WTC11 (cell line): ENCODE data around the gene TTYH1. TPM values are rescaled to one million over a fixed set of nuclear protein-coding genes. Genes with fewer than 3 reads are reported as not detected.

Source experiments
- ATAC-seq: fragments of 200-7000 bp; cut with Tn5 transposase; 2 replicates; pipeline ENCODE4 v1.10.0; 2021; ENCODE audit warnings: mild to moderate bottlenecking, moderate library complexity
- CTCF ChIA-PET: fragments of 300-600 bp; sonication (Branson Sonifier 250); formaldehyde crosslinking; loops from one replicate; lab custom pipeline; 2021; ENCODE audit warnings: antibody characterized with exemption; lab: Charles Lee
- POLR2A ChIA-PET: fragments of 350-600 bp; sonication (Branson Sonifier 250); formaldehyde crosslinking; loops from one replicate; lab custom pipeline; 2021; ENCODE audit warnings: antibody characterized with exemption; lab: Charles Lee
- DNase-seq: peaks from one replicate; pipeline ENCODE4 v3.0.0; 2021; ENCODE audit warnings: low spot score
- H3K27ac Mint-ChIP-seq: 2 replicates; pipeline ENCODE4 v1.8.0; 2021; ENCODE audit warnings: mixed read lengths
- H3K27me3 Mint-ChIP-seq: 2 replicates; pipeline ENCODE4 v1.8.0; 2021; ENCODE audit warnings: low read depth, mild to moderate bottlenecking, moderate library complexity, mixed read lengths
- H3K36me3 Mint-ChIP-seq: 2 replicates; pipeline ENCODE4 v1.8.0; 2021; ENCODE audit warnings: mixed read lengths
- H3K4me1 Mint-ChIP-seq: 2 replicates; pipeline ENCODE4 v1.8.0; 2022; ENCODE audit warnings: mixed read lengths
- H3K4me3 Mint-ChIP-seq: 2 replicates; pipeline ENCODE4 v1.8.0; 2021; ENCODE audit warnings: mild to moderate bottlenecking, moderate library complexity, mixed read lengths
- H3K9me3 Mint-ChIP-seq: 2 replicates; pipeline ENCODE4 v1.8.0; 2021; ENCODE audit warnings: mixed read lengths
- AR ChIP-seq: fragments of 250-450 bp; sonication (Bioruptor Pico); IDR thresholded peaks from 2 replicates; pipeline ENCODE4 v1.9.0; 2021; ENCODE audit warnings: mild to moderate bottlenecking
- ATF3 ChIP-seq: sonication (generic); formaldehyde crosslinking; conservative IDR thresholded peaks from 2 replicates; pipeline ENCODE4 v1.8.1; 2022; ENCODE audit warnings: mild to moderate bottlenecking, missing genetic modification reagents
- CREB1 ChIP-seq: sonication (generic); formaldehyde crosslinking; IDR thresholded peaks from 2 replicates; pipeline ENCODE4 v1.8.0; 2023; ENCODE audit warnings: mild to moderate bottlenecking, missing genetic modification reagents
- ELF4 ChIP-seq: sonication (generic); formaldehyde crosslinking; IDR thresholded peaks from 2 replicates; pipeline ENCODE4 v1.8.1; 2022; ENCODE audit warnings: low read depth, mild to moderate bottlenecking, moderate library complexity, missing genetic modification reagents
- GTF2I ChIP-seq: fragments of 250-450 bp; sonication (Bioruptor Pico); conservative IDR thresholded peaks from 2 replicates; pipeline ENCODE4 v1.4.0; 2021; ENCODE audit warnings: mild to moderate bottlenecking
- HMGXB4 ChIP-seq: sonication (generic); formaldehyde crosslinking; IDR thresholded peaks from 2 replicates; pipeline ENCODE4 v1.8.1; 2023; ENCODE audit warnings: mild to moderate bottlenecking, moderate library complexity, missing genetic modification reagents
- IRF2 ChIP-seq: sonication (generic); formaldehyde crosslinking; IDR thresholded peaks from 2 replicates; pipeline ENCODE4 v1.8.0; 2022; ENCODE audit warnings: low read depth, missing genetic modification reagents, borderline replicate concordance
- NFE2L1 ChIP-seq: sonication (generic); formaldehyde crosslinking; IDR thresholded peaks from 2 replicates; pipeline ENCODE4 v1.8.1; 2023; ENCODE audit warnings: missing genetic modification reagents
- TP53 ChIP-seq: sonication (generic); formaldehyde crosslinking; IDR thresholded peaks from 2 replicates; pipeline ENCODE4 v1.8.1; 2023; ENCODE audit warnings: mild to moderate bottlenecking, missing genetic modification reagents
- ZNF138 ChIP-seq: sonication (generic); formaldehyde crosslinking; conservative IDR thresholded peaks from 2 replicates; pipeline ENCODE4 v1.8.1; 2022; ENCODE audit warnings: mild to moderate bottlenecking, moderate library complexity, missing genetic modification reagents
- ZNF281 ChIP-seq: sonication (generic); formaldehyde crosslinking; IDR thresholded peaks from 2 replicates; pipeline ENCODE4 v1.8.0; 2023; ENCODE audit warnings: mild to moderate bottlenecking, missing genetic modification reagents
- ZNF423 ChIP-seq: fragments of 250-450 bp; sonication (Bioruptor Pico); IDR thresholded peaks from 2 replicates; pipeline ENCODE4 v2.1.2; 2022; ENCODE audit warnings: mild to moderate bottlenecking, moderate library complexity
- ZNF512 ChIP-seq: sonication (generic); formaldehyde crosslinking; IDR thresholded peaks from 2 replicates; pipeline ENCODE4 v1.8.1; 2022; ENCODE audit warnings: missing genetic modification reagents, borderline replicate concordance
- ZNF532 ChIP-seq: fragments of 250-450 bp; sonication (Bioruptor Pico); IDR thresholded peaks from 2 replicates; pipeline ENCODE4 v1.9.0; 2021; ENCODE audit warnings: mild to moderate bottlenecking, borderline replicate concordance
- ZNF671 ChIP-seq: fragments of 250-450 bp; sonication (Bioruptor Pico); IDR thresholded peaks from 2 replicates; pipeline ENCODE4 v1.8.0; 2021; ENCODE audit warnings: mild to moderate bottlenecking
- total RNA-seq: library from RNA; stranded (reverse); gene quantifications from 3 replicates; pipeline ENCODE4 v1.2.3, GENCODE V29; 2021

Gene TTYH1
- total RNA-seq, 1 experiment from 2014 or later = 37.1 TPM

GRCh38 chr19:54393381-54393780 is 21.9 kb upstream of the TTYH1 start:
- Mint-ChIP-seq H3K27ac (no peak overlapping the region), H3K9me3 (no peaks in the 10 kb centered on the region), H3K36me3 (no peaks in the 10 kb centered on the region), H3K4me1 (peaks cover 22% of the 10 kb centered on the region), H3K27me3 (peaks cover 29% of the 10 kb centered on the region), H3K4me3 (no peak overlapping the region)
- ChIA-PET POLR2A (no interaction called here), CTCF (interaction anchor here (4.0 kb wide), 1 partner anchor 27 kb away, joined by 66 read pairs; no protein-coding TSS in a partner anchor)
- ATAC-seq (no peak), DNase-seq (no peak)
- no peak for TF ChIP-seq CREB1 (CRISPR knock-in tag)
- TF ChIP-seq HMGXB4 (CRISPR knock-in tag) = no peak

- DNase-seq (no peak), ATAC-seq (no peak)
- ChIA-PET CTCF (no interaction called here), POLR2A (no interaction called here)
- no peak overlapping the region for H3K4me3 Mint-ChIP-seq
- H3K27me3 Mint-ChIP-seq = peaks cover 18% of the 10 kb centered on the region
- TF ChIP-seq ATF3 (CRISPR knock-in tag) (no peak), GTF2I (no peak), ZNF512 (no peak), ZNF281 (no peak), ZNF423 (no peak), ZNF532 (CRISPR knock-in tag) (no peak), TP53 (CRISPR knock-in tag) (no peak)
- H3K36me3 Mint-ChIP-seq = no peaks in the 10 kb centered on the region
- peaks cover 14% of the 10 kb centered on the region for H3K4me1 Mint-ChIP-seq
- peaks cover 5% of the 10 kb centered on the region for H3K9me3 Mint-ChIP-seq
- no peak overlapping the region for H3K27ac Mint-ChIP-seq
Observed at GRCh38 chr19:54395685-54396084, 19.6 kb upstream of the TTYH1 start.

- ChIA-PET POLR2A (no interaction called here), CTCF (interaction anchor here (0.9 kb wide), 1 partner anchor 40 kb away, joined by 4 read pairs; no protein-coding TSS in a partner anchor)
- Mint-ChIP-seq H3K36me3 (no peaks in the 10 kb centered on the region), H3K27me3 (peaks cover 6% of the 10 kb centered on the region), H3K9me3 (peaks cover 5% of the 10 kb centered on the region), H3K4me3 (no peak overlapping the region), H3K4me1 (peaks cover 4% of the 10 kb centered on the region), H3K27ac (no peak overlapping the region)
- DNase-seq (no peak), ATAC-seq (no peak)
- TF ChIP-seq ZNF138 = no peak
- TF ChIP-seq GTF2I = no peak
- TF ChIP-seq NFE2L1 (CRISPR knock-in tag) = no peak
- no peak for TF ChIP-seq IRF2
- no peak for TF ChIP-seq ELF4
- no peak for TF ChIP-seq ZNF671
- no peak for TF ChIP-seq ATF3 (CRISPR knock-in tag)
- no peak for TF ChIP-seq ZNF512
- TF ChIP-seq AR (CRISPR knock-in tag) = no peak
Observed at GRCh38 chr19:54399189-54399588, 16.1 kb upstream of the TTYH1 start.
